DMS 273 treated with DMSO at 0.1 percent for 48 hours (cell line): ENCODE data around the gene DCTN1.
A peak's percentile ranks its signal among the peaks of the same experiment; 100 is the strongest.

ENCODE experiments used
- DNase-seq: peaks from one replicate; lab custom pipeline; 2025; lab: John Stamatoyannopoulos, UW

The DCTN1 gene

DNA sequence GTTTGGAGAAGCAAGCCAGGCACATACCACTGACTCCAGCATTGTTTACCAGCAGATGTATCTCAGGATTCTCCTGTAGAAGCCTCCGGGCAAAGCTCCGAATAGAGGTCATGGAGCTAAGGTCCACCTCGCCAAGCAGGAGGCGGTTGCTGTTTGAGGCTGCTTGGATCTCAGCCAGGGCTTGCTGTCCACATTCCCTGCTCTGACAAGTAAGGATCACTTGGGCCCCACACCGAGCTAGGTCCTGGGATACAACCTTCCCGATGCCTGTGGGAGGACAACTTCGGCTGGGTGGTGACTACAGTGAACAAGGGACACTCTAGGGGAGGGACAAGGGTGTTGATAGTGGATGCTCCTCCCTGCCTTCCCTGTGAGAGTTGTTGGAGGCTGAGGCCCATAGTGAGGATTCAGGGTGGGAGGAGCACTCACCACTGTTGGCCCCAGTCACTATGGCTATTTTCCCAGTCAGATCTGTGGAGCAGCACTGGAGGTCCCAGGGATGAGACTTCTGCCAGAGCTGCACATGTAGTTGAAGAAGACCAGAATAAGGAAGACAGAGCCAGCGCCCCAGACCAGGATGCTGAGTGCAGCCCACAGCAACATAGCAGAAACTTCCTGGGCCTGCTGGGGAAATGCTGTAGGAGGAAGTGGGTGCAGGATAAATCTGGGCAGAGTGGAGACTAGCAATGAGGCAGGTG lies 33.0 kb upstream of the DCTN1 start:
- DNase-seq, result no peak

GRCh38 chr2:74407682-74408081 lies 27.6 kb upstream of the DCTN1 start:
- no peak for DNase-seq

DNA sequence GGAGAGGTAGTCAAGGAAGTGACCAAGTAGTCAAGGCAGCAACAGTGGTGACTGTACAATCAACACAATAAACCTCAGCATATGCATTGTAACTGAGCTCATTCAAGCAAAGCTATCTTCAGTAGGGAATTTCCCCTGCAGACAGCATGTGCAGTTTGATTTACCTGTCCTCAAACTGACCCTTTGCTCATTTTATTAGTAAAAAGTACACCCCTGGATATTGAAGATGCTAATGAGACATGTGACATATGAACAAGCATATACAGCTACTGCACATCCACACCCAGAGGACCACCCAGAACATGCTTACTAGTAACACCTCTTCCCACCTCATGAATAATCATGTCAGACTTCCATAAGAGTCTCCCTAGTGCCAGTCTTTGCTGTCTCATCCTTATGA lies 25.9 kb upstream of the DCTN1 start:
- DNase-seq, result no peak

DNA sequence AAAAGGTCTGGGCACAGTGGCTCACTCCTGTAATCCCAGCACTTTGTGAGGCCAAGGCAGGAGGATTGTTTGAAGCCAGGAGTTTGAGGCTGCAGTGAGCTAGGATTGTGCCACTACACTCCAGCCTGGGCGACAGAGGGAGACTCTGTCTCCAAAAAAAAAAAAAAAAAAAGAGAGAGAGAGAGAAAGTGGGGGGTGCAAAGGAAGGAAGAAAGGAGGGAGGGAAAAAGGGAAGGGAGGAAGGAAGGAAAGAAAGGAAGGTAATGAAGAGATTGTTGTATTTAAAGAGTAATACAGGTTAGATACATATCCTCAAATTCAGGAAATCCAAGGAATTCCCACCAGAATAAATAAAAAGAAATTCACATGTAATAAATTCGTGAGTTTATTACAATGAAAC lies 21.8 kb upstream of the DCTN1 start:
- DNase-seq, result no peak

- peak; percentile 5 for DNase-seq
Measured at GRCh38 chr2:74399785-74400184, 19.7 kb upstream of the DCTN1 start.

DNA sequence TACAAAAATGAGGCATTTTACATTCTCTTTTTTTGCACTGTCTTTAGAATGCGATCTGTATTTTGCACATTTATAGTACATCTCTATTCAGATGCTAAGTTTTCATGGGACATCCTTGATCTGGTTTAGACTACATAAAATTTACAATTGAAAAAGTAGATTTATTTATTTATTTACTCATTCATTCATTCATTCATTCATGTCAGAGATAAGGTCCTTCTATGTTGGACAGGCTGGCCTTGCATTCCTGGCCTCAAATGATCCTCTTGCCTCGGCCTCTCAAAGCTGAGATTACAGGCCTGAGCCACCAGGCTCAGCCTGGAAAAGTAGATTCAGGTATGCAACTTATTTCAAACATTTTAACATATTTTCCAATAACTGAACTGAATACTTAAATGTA lies 16.0 kb upstream of the DCTN1 start:
- DNase-seq, result no peak

DNA sequence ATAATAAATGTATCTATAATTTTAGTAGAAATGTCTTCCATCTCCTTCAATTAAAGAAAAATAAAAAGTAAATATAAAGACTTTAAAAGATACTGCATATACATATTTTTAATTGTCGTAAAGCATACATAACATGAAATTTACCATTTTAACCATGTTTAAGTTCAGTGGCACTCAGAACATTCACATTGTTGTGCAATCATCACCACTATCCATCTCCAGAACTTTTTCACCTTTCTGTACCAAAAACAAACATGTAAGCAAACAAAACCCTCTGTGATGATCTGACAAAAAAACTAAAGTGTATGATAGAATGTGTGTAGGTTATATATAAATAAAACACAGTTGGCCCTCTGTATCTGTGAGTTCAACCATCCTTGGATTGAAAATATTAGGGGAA lies 13.4 kb upstream of the DCTN1 start:
- DNase-seq, result no peak

DNA sequence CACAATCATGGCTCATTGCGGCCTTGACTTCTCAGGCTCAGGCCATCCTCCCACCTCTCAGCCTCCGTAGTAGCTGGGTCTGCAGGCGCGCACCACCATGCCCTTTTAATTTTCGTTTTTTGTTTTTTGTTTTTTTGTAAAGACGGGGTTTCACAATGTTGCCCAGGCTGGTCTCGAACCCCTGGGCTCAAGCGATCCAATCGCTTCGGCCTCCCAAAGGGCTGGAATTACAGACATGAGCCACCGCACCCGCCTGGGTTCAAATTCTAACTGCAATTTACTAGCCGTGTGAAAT lies 12.3 kb upstream of the DCTN1 start:
- DNase-seq, result no peak

DNA sequence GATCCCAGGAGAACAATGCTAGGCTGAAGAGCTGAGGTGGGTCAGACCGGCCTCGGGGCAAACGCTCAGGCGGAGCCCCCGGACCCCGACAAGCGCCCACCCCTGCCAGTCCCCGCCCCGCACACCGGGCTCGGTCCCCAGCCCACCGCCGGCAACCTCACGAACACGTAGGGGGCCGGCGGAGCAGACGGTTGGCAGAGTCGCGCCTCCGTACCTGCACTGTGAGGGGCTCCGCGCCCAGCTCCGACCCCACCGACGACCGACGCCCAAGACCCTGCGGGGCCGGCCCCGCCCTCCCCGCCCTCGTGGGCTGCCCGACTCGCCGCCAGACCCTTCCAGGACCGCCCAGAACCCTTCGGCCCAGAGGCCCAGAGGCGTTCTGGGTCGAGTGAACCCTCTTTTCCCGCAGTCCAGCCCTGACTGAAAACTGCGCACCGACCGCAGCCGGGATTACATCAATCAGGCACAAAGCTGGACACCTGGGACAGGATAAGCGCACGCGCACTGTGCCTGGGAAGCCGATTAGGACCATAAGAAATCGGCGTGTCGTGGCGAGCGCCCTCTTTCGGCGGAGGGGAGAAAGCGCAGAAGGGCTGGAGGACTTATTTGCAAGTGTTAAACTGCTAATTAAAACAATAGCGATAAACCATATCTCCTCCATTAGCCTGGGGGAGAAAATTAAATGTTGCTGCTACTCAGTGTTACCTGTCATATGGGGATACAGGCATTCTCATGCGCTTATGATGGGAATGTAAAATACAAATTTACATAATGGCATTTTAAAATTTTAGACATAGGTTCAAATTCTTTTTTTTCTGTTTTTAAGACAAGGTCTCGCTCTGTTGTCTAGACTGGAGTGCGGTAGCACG lies 11.7 kb upstream of the DCTN1 start:
- DNase-seq, result peak; percentile 84

- no peak for DNase-seq
Measured at GRCh38 chr2:74391209-74391579, 11.1 kb upstream of the DCTN1 start.

DNA sequence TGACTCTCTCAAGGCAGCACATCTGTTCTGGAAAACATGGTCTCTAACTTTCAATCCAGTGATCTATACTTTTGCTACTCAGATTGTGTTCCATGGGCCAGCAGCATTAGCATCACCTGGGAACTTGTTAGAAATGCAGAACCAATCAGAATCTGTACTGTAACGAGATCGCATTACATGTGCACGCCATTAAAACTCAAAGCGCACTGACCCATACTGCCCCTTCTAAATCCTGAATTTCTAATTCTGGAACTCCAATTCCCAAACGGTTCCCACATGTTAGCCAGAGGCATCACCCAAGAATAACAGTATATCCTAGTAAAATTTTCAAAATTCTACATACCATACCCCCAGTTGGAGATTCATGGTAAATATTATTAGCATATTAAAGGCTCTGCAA lies 10.5 kb upstream of the DCTN1 start:
- no peak for DNase-seq

GRCh38 chr2:74387346-74387745 lies 7.2 kb upstream of the DCTN1 start:
- no peak for DNase-seq

GRCh38 chr2:74385396-74385795 lies 5.3 kb upstream of the DCTN1 start:
- no peak for DNase-seq

- no peak for DNase-seq
Measured at GRCh38 chr2:74384051-74384450, 3.9 kb upstream of the DCTN1 start.

GRCh38 chr2:74383254-74383653 lies 3.1 kb upstream of the DCTN1 start:
- no peak for DNase-seq

- no peak for DNase-seq
Measured at GRCh38 chr2:74381751-74382150, 1.6 kb upstream of the DCTN1 start.

DNA sequence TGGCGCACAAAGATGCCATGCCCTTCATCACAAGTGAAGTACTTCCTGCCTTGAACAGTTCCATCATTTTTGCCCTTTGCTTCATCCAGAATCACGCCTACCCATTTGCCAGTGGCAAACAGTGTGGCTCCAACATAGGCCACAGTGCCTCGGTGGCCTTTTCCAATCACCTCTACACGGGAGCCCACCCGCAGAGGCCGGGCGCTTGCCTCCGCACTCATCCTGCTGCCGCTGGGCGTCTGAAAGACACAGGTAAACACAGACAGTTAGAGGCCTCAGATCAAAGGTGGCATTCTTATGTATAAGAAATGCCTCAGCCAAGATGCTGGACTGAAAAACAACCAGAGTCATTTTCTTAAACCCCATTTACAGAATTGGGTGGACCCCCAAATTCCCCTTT lies 2.1 kb downstream of the DCTN1 start:
- DNase-seq, result no peak

DNA sequence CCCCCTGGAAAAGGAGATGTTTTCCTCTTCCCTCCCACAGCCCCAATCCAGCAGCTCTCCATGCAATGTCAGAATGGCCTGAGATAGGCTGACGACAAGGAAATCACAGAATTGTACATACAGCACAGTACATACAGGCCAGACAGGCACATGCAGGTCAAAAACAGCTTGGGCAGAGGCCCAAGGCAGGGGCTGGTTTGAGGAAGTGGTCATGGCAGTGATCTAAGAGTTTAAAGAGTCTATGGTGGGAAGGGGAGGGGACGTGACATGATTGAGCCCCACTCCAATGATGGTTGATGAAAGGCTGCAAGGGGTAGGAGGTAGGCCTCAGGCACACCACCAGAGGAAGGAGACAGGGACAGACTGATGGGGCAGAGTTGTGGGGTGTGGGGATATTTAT lies 4.3 kb downstream of the DCTN1 start:
- DNase-seq, result no peak

DNA sequence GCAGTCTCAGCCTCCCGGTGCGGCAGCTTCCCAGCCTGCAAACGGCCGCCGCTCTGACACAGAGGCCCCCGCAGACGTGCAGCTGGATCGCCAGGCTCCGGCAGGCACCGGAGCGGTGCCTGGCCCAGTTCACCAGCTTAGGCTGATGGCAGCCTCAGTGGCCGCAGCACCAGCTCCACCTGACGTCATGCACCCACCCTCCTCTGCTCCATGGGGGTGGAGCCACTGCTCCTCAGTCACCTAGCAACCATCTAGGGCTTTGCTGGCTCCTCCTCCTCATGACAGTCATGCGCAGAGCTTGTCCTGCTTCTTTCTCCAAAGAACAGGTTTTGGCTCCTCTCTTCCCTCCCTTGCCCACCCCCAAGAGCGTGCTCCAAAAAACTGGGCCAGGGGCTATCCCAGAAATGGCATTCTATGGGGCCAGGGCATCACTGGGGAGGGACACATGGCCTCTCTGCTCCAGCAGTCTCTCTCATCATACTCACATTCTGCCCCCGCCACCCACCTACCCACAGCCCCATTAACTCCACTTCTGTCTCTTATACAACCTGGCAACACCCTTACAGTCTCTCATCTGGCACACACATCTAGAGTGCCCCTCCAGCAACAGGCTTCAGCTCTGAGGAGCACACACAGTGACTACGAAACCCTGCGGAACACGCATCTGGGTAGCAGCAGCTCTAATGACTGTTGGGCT lies 5.5 kb downstream of the DCTN1 start:
- peak; percentile 24 for DNase-seq

DNA sequence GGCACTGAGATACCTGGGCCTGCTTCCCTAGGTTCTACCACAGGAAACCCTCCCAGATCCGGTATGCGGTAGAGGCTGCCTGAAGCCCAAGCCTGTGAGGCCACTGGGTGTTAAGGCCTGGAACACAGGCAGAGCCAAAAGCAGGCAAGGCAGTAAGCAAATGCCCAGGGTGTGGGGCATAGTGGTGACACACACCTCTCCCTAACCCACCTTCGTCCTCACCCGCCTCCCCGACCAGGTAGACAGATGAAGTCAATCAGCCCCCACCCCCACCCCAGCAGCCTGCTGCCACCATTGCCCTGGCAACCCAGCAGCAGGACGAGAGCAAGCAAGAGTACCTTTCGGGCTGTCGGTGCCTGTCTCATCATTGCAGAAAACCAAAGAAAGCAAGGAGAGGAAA lies 6.1 kb downstream of the DCTN1 start:
- no peak for DNase-seq

GRCh38 chr2:74373221-74373676 lies 6.9 kb downstream of the DCTN1 start:
- no peak for DNase-seq

DNA sequence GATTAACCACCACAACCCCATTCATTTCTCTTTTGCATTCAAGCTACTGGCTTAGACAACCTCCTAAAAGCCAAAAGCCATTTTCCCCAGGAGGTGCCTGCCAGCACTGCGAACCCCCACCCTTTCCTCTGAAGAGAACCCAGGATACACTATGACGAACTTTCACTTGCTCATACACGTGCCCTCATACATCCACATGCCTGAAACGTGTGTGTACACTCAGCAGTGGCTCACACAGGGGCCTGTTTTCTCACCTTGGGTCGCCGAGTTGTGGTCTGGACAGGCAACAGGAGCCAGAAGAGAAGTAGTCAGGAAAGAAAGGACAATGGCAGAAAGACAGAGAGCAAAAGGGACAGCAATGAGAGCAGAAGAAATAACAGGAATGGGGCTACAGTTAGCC lies 7.4 kb downstream of the DCTN1 start:
- no peak for DNase-seq

DNA sequence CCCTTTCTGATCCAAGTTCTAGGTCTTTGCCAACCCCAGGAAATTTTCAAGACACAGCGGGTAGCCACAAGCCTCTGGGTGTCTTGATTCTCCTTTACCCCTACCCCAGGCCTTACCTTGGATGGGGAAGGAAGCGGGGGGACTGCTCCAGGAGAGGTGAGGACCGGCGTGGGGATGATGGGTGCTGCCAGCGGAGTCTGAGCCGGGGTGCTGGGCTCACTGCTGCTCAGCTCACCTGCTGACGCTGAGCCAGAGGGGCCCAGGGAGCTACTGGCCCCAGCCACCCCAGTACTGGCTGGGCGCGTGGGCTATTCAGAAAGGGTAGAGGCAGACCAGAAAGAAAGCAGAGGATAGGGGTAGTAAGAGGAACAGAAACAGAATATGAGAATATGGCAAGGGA lies 8.7 kb downstream of the DCTN1 start:
- no peak for DNase-seq
